Endothelial cell of umbilical vein (primary cell): Measurements from ENCODE around the gene C16orf86. TPM values are rescaled to one million over a fixed set of nuclear protein-coding genes. Genes with fewer than 3 reads are reported as not detected.
"Not testable (repeated sequence)": the region's sequence is repeated elsewhere in the genome, so short reads cannot be mapped to it uniquely, and the experiment has no call there.

Experiments used
- BruUV-seq: library from RNA; stranded (reverse); fragments of 400-500 nt; replicated peaks from 2 replicates; lab custom pipeline; 2021; lab: Mats Ljungman, UMichigan
- CTCF ChIA-PET: fragments of 300-600, 350-600 bp; sonication (Branson Sonifier 250); formaldehyde crosslinking; loops from one replicate; lab custom pipeline; 2021; ENCODE audit warnings: antibody characterized with exemption, inconsistent platforms; lab: Charles Lee
- POLR2A ChIA-PET: fragments of 300-600, 350-600 bp; sonication (Branson Sonifier 250); formaldehyde crosslinking; loops from one replicate; lab custom pipeline; 2021; ENCODE audit warnings: antibody characterized with exemption, inconsistent platforms; lab: Charles Lee
- DNase-seq: peaks from one replicate; pipeline ENCODE4 v3.0.0-alpha.2; 2011; ENCODE audit warnings: low read depth, low spot score
- FAIRE-seq: peaks from 2 replicates; lab custom pipeline; 2011; peaks lifted over from hg19 to GRCh38; lab: Jason Lieb, UNC
- H2AFZ ChIP-seq: 2 replicates; pipeline ENCODE4 v1.6.0; 2012; ENCODE audit warnings: low read depth, low read length, control low read depth, inconsistent platforms
- H3K27ac ChIP-seq: 2 replicates; pipeline ENCODE4 v1.5.1; 2011; ENCODE audit warnings: low read depth, mild to moderate bottlenecking, control low read depth, low read length, moderate library complexity; ENCODE audit not compliant: insufficient read depth
- H3K27me3 ChIP-seq, 2 experiments: 2 replicates each; pipeline versions ENCODE4 v1.6.0 to v1.6.1; 2011; ENCODE audit warnings: low read length in 2 of 2, mixed read lengths in 1 of 2; ENCODE audit not compliant: control insufficient read depth in 2 of 2, insufficient read depth in 2 of 2
- H3K36me3 ChIP-seq, 2 experiments: 2 replicates in 1 of 2; 3 replicates in 1 of 2; pipeline ENCODE4 v1.5.1; 2011; ENCODE audit warnings: low read length in 2 of 2, mild to moderate bottlenecking in 1 of 2, moderate library complexity in 1 of 2; ENCODE audit not compliant: control insufficient read depth in 2 of 2, insufficient read depth in 2 of 2; ENCODE audit errors: extremely low read depth in 1 of 2
- H3K4me1 ChIP-seq: 3 replicates; pipeline ENCODE4 v1.5.1; 2011; ENCODE audit warnings: mild to moderate bottlenecking, low read length; ENCODE audit not compliant: control insufficient read depth, insufficient read depth; ENCODE audit errors: extremely low read depth
- H3K4me2 ChIP-seq: 2 replicates; pipeline ENCODE4 v1.6.1; 2011; ENCODE audit warnings: low read length, control low read depth, mixed read lengths; ENCODE audit not compliant: insufficient read depth
- H3K4me3 ChIP-seq, 3 experiments: fragments of 200-600 bp in 1 of 3; sonication (generic), shearing (Covaris generic) in 1 of 3; replicated peaks in 1 of 3; 2 replicates each; pipeline ENCODE4 v1.5.1; 2011 to 2016; ENCODE audit warnings: control low read depth in 3 of 3, low read length in 3 of 3, mild to moderate bottlenecking in 2 of 3, inconsistent platforms in 1 of 3, low read depth in 1 of 3, moderate library complexity in 1 of 3; ENCODE audit not compliant: insufficient read depth in 1 of 3
- H3K79me2 ChIP-seq: 2 replicates; pipeline ENCODE4 v1.6.0; 2012; ENCODE audit warnings: low read length, inconsistent platforms; ENCODE audit not compliant: control insufficient read depth, insufficient read depth
- H3K9ac ChIP-seq: replicated peaks from 2 replicates; pipeline ENCODE3; 2011; ENCODE audit warnings: low read length, control low read depth; ENCODE audit not compliant: insufficient read depth; ENCODE audit errors: extremely low read depth
- H3K9me1 ChIP-seq: replicated peaks from 3 replicates; pipeline ENCODE4 v1.6.0; 2011; ENCODE audit warnings: mild to moderate bottlenecking, low read length; ENCODE audit not compliant: control insufficient read depth, insufficient read depth; ENCODE audit errors: extremely low read depth
- H3K9me3 ChIP-seq: replicated peaks from 2 replicates; pipeline ENCODE4 v1.5.1; 2012; ENCODE audit warnings: low read length, inconsistent platforms; ENCODE audit not compliant: control insufficient read depth, insufficient read depth
- H4K20me1 ChIP-seq: replicated peaks from 2 replicates; pipeline ENCODE3; 2011; ENCODE audit warnings: mild to moderate bottlenecking, low read length; ENCODE audit not compliant: control insufficient read depth, insufficient read depth; ENCODE audit errors: extremely low read depth
- EZH2 ChIP-seq: IDR thresholded peaks from 2 replicates; pipeline ENCODE4 v1.6.1; 2012; ENCODE audit warnings: borderline replicate concordance, low read depth, mild to moderate bottlenecking, moderate library complexity, low read length, inconsistent platforms; ENCODE audit not compliant: severe bottlenecking
- FOS ChIP-seq: IDR thresholded peaks from 2 replicates; pipeline ENCODE4 v1.6.1; 2011; ENCODE audit warnings: mild to moderate bottlenecking, low read length, moderate library complexity, borderline replicate concordance; ENCODE audit not compliant: insufficient read depth
- GATA2 ChIP-seq: IDR thresholded peaks from 2 replicates; pipeline ENCODE4 v1.7.0; 2011; ENCODE audit warnings: low read depth, mild to moderate bottlenecking, moderate library complexity, mixed read lengths, low read length; ENCODE audit not compliant: insufficient read length, insufficient read depth
- JUN ChIP-seq: IDR thresholded peaks from 2 replicates; pipeline ENCODE4 v1.6.1; 2011; ENCODE audit warnings: borderline replicate concordance, low read depth; ENCODE audit not compliant: insufficient read length, insufficient read depth
- MYC ChIP-seq: IDR thresholded peaks from one replicate; pipeline ENCODE4 v1.6.1; 2011; ENCODE audit warnings: mild to moderate bottlenecking, low read depth, low read length
- POLR2AphosphoS5 ChIP-seq: IDR thresholded peaks from 2 replicates; pipeline ENCODE4 v1.6.1; 2012; ENCODE audit warnings: low read depth, mild to moderate bottlenecking, control low read depth, low read length, moderate library complexity; ENCODE audit not compliant: insufficient read depth
- dilution Hi-C: fragments of 300-500 bp; cut with MboI; formaldehyde crosslinking; loops from one replicate; pipeline ENCODE4 v1.15.0; 2019; ENCODE audit warnings: low sequenced_read_pairs; ENCODE audit not compliant: extremely low pct_ligation_motif_present
- intact Hi-C: fragments of 100-400 bp; cut with micrococcal nuclease; formaldehyde crosslinking; loops from one replicate; pipeline ENCODE4 v1.10.0; 2022
- polyA plus RNA-seq, 4 experiments: library from polyadenylated mRNA; depleted of rRNA in 3 of 4; stranded (reverse) in 3 of 4; unstranded in 1 of 4; fragments of >200 nt; gene quantifications; 2 replicates each; pipeline versions ENCODE4 v1.2.1 to v1.2.3, GENCODE V29; 2011 to 2012; ENCODE audit warnings: missing spikeins in 1 of 4
- total RNA-seq: library from RNA; stranded (reverse); gene quantifications from 2 replicates; pipeline ENCODE4 v1.2.3, GENCODE V29; 2021
- TF ChIP-seq, protein P1 (sequence below), 2 donors: IDR thresholded peaks; 1 replicate in 1 of 2; 2 replicates in 1 of 2; pipeline ENCODE4 v1.5.1; 2011; ENCODE audit warnings: low read length in 2 of 2, mild to moderate bottlenecking in 2 of 2, moderate library complexity in 2 of 2, control low read depth in 1 of 2, inconsistent platforms in 1 of 2, low read depth in 1 of 2; ENCODE audit not compliant: insufficient read depth in 1 of 2; ENCODE audit errors: extremely low read depth in 1 of 2
- TF ChIP-seq, protein P2 (sequence below): IDR thresholded peaks from 2 replicates; pipeline ENCODE4 v1.6.1; 2011; ENCODE audit not compliant: insufficient read depth, insufficient read length

Gene C16orf86
- total and polyA plus RNA-seq, 2 donors (not counting 3 experiments of a cell fraction or from before 2014, with no cell fraction given): 0.62 to 0.98 TPM

DNA sequence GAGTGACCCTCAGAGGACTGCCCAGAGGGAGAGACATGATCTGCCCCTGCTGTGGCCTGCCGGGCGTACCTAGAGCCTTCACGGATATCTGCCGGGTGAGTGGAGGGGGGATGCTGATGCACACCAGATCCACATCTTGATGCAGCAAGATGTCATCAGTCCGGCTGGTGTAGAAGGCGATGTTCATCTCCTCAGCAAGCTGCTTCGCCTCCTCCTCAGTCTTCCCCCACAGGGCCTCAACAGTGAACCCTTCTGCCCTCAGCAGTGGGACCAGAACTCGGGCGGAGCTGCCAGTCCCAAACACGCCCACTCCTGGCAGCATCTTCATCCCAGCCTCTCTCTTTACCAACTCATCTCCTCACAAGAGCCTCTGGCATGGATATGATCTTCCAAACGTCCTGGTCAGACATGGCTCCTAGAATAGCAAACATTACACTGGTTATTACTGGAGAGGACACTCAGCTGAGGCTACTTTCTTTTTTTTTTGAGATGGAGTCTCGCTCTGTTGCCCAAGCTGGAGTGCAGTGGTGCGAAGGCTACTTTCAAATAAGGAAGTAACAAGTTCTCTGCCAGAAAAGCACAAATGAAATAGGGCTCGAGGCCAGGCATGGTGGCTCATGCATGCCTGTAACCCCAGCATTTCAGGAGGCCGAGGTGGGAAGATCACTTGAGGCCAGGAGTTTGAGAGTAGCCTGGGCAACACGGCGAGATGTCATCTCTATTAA, 18.9 kb downstream of the C16orf86 start:
- Histone ChIP-seq H3K27ac (no peak overlapping the region), H3K9me1 (no peaks in the 10 kb centered on the region), H3K4me1 (peaks cover 9% of the 10 kb centered on the region), H3K9ac (no peak overlapping the region), H3K27me3 (no peaks in the 10 kb centered on the region), H2AFZ (no peak overlapping the region), H3K4me3 (no peak overlapping the region), H3K79me2 (peaks cover 13% of the 10 kb centered on the region), H3K4me2 (no peak overlapping the region), H4K20me1 (peaks cover 5% of the 10 kb centered on the region), H3K9me3 (no peaks in the 10 kb centered on the region), H3K36me3 (peaks cover 4 to 18% of the 10 kb centered on the region in 2 experiments)
- FAIRE-seq (no peak), DNase-seq (no peak)
- ChIA-PET CTCF (no interaction called here), POLR2A (no interaction called here)
- TF ChIP-seq, protein P1, sequence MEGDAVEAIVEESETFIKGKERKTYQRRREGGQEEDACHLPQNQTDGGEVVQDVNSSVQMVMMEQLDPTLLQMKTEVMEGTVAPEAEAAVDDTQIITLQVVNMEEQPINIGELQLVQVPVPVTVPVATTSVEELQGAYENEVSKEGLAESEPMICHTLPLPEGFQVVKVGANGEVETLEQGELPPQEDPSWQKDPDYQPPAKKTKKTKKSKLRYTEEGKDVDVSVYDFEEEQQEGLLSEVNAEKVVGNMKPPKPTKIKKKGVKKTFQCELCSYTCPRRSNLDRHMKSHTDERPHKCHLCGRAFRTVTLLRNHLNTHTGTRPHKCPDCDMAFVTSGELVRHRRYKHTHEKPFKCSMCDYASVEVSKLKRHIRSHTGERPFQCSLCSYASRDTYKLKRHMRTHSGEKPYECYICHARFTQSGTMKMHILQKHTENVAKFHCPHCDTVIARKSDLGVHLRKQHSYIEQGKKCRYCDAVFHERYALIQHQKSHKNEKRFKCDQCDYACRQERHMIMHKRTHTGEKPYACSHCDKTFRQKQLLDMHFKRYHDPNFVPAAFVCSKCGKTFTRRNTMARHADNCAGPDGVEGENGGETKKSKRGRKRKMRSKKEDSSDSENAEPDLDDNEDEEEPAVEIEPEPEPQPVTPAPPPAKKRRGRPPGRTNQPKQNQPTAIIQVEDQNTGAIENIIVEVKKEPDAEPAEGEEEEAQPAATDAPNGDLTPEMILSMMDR (IDR thresholded peaks at IDR 0.05; ENCODE audit: extremely low read depth in 1 of 2, insufficient read depth in 1 of 2, low read depth in 1 of 2, low read length in 2 of 2): no peak
- no peak for TF ChIP-seq POLR2AphosphoS5
- TF ChIP-seq MYC: no peak
- TF ChIP-seq GATA2: no peak
- no peak for TF ChIP-seq FOS
- TF ChIP-seq, protein P2, sequence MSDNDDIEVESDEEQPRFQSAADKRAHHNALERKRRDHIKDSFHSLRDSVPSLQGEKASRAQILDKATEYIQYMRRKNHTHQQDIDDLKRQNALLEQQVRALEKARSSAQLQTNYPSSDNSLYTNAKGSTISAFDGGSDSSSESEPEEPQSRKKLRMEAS: no peak
- TF ChIP-seq EZH2: no peak
- no peak for TF ChIP-seq JUN
- intact Hi-C loops (no loop called here), dilution Hi-C loops (loop anchor here (25.0 kb wide), 1 partner anchor 227 kb away; no protein-coding TSS in a partner anchor)
- BruUV-seq: no TSS peak

DNA sequence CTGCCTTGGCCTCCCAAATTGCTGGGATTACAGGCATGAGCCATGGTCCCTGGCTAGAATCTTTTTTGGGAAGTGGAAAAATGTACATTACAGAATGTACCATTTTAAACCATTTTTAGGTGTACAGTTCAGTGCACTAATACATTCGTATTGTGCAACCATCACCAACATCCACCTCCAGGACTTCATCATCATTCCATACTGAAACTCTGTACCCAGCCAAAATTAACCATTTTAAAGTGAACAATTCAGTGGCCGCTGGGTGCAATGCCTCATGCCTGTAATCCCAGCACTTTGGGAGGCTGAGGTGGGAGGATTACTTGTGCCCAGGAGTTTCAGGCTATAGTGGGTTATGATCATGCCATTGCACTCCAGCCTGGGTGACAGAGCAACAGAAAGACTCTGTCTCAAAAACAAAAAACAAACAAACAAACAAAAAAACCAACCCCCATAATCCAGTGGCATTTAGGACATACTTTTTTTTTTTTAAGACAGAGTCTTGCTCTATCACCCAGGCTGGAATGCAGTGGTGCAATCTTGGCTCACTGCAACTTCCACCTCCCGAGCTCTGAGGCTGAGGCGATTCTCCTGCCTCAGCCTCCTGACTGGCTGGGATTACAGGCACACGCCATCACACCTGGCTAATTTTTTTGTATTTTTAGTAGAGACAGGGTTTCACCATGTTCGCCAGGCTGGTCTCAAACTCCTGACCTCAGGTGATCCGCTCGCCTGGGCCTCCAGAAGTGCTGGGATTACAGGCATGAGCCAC, 27.1 kb downstream of the C16orf86 start:
- H3K27me3 ChIP-seq, H3K4me1 ChIP-seq, POLR2A ChIA-PET, H3K9me1 ChIP-seq, DNase-seq, intact Hi-C loops, H3K27ac ChIP-seq, H2AFZ ChIP-seq, H4K20me1 ChIP-seq, H3K4me2 ChIP-seq, H3K9ac ChIP-seq, FAIRE-seq, H3K4me3 ChIP-seq, H3K9me3 ChIP-seq, H3K36me3 ChIP-seq, BruUV-seq: not testable (repeated sequence)
- CTCF ChIA-PET: interaction anchor here (0.7 kb wide), 1 partner anchor 20 kb away, joined by 4 read pairs; no protein-coding TSS in a partner anchor
- dilution Hi-C loops: loop anchor here (25.0 kb wide), 1 partner anchor 219 kb away; no protein-coding TSS in a partner anchor
- peaks cover 36% of the 10 kb centered on the region for H3K79me2 ChIP-seq
